NCI-H82 (cell line): ENCODE results near the gene CAPG.
"Not testable (repeated sequence)": the region's sequence is repeated elsewhere in the genome, so short reads cannot be mapped to it uniquely, and the experiment has no call there.

Experiments
- DNase-seq: peaks from one replicate; lab custom pipeline; 2025; lab: John Stamatoyannopoulos, UW

CAPG gene

DNA sequence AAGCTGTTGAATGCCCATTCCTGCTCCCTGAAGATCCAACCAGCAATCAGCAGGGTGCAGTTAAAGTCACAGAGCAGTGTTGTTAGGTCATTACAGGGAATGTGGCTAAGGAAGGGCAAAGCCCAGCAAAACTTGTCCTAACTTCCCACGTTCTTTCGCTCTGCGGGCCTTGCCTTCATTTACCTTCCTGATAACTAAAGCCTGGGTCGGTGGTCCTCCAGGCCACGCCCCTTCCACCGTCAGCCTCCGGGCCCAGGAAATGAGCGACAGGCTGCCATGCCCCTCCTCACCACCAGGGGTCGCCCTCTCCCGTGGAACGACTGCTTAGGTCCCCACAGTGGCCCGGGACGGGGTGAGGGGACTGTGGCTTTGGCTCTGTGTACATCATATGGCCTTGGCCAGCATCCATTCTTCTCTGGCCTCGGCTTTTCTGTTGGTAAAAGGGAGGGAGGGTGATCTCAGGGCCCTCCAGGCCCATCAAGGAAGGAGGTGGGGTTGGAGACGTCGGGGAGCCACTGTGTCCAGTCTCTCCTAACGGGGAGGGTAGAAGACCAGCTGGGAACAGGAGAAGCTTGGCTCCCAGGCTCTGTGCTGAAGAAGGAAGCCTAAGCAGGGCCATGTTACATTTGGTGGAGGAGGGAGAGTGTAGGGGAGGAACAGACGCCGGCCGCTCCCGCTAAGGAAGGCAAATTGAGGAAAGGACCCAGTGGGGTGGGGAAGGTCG is 10.5 kb upstream of the CAPG start:
- peak; percentile 93 for DNase-seq

DNA sequence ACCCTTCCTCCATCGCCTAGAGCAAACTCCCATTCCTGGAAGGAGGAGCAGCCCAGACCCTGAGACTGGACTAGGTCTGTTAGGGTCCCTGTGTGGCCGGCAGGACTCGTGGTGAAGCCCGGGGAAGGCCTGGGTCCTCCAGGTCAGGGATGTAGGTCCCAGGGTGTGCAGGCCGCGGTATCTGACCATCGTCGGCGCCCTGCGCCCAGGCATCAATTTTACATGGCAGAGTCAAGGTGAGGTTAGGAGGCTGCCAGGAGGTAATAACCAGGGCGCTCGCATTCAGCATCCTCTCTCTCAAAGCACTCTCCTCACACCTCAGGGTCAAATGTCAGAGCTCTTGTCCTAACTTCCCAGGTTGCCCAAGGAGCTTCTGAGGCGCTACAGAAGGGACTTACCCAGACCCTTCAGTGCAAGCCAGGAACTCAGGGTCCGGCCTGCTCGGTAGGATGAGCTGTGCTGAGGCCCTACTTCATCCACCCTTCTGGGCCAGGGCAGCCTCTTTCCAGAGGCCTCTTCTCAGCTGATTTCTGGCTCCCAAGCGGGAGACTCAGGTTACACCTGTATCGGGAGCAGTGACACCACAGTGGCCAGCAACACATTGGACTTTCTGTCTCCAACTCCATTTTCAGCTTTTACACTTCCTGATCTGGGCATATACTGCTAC is 9.0 kb upstream of the CAPG start:
- DNase-seq, result no peak

DNA sequence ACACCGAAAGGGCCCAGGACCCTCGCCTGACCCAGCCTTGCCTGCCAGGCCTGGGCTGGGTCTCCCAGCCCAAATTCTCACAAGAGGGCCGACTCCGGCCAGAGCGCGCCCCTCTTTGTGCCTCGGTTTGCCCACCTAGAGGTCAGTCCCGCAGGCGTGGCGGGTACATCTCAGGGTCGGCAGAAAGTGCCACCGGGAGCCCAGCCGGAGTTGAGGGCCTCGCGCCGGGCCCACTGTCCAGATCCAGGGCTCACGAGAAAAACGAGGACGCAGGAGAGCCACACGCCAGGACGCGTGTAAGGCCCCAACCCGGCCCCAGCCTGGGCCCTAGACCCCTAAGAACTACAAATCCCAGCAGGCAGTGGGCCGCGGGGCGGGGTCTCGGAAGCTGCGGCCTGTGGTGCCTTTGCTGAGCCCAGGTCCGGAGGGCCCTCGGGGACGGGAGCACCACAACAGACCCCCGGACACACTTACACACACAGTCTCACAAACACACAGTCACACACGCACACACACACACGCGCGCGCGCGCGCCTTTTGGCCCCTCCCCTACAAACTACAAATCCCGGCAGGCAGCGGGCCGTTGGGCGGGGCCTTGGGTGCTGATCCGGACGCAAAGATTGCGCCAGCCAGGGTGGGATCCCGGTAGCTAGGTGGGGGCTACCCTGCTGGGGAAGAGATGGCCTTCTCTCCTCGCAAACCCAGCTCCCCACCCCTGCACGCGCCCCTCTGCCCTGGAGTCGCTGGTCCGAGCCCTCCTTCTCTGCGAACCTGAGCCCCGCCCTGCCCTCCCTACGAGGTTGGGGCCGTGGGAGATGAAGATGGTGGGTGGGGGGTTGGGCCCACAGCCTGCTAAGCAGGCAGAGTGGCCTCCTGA is 8.2 kb upstream of the CAPG start, which contains the start of gene SH2D6:
Gene SH2D6 (plus strand): TSS at position 583 of the 877 bp plus-strand sequence. CDS start 10,752 bp downstream, outside the sequence.
- DNase-seq, result peak; percentile 96

DNA sequence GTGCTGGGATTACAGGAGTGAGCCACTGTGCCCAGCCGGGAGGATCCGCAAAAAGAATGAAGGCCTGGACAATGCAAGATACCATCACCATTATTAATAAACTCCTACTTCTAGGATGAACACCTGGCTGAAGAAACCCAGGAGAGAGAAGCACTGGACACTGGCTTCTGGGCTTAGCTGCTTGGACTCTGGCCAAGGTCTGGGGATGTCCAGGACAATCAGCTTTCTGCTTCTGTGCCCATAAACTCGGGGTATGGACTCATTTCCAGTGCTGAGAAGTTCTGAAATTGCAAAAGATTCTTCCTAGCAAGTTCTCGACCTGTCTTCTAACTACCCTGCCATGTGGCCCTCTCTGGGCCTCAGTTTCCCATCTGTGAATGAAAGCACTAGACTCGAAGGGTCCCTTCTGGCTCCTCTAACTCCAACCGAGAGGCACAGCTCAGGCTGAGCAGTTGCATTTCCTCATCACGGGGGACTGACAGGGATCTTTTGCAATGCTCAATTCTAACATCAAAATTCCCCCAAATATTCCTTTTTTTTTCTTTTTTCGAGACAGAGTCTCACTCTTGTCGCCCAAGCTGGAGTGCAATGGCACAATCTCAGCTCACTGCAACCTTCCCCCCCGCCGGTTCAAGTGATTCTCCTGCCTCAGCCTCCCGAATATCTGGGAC is 5.9 kb upstream of the CAPG start:
- DNase-seq, result no peak

DNA sequence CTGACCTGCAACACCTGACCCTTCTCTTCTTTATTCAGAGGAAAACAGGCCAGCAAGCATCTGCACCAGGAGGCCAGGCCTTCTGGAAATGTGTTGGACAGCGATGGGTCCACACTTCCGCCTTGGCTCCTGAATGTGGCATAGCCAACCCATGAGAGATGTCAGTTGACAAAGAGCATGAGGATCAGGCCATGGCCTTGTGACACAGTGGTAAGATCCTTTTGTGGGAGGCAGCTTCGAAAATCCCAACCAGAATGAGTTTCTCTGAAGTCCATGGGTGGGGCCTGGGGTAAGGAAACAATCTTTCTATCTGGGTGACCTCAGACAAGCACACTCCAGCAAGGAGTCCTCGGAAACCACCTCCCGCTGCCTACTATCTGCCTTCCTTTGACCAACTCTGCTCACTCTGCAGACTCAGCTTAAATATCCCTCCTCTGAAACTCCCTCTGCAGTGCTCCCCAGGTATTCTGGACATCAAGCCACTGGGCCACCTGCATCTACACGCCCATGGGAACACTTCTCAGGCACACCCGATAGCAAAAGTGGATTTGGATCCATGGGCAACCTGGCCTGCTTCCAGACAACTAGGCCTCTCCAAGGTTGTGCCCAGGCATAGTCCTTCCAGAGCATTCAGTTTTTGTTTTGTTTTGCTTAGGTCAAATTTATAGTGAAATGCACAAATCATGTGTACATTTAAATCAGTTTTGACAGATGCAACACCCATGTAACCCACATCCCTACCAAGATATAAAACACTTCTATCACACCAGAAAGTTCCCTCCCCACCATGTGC is 4.8 kb upstream of the CAPG start:
- no peak for DNase-seq

DNA sequence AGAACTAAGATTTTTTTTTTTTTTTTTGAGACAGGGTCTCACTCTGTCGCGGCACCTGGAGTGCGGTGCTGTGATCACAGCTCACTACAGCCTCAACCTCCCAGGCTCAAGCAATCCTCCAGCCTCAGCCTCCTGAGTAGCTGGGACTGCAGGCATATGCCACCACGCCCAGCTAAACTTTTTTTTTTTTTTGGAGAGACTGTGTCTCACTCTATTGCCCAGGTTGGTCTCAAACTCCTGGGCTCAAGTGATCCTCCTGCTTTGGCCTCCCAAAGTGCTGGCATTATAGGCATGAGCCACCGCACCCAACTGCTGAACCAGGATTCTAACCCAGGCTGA is 4.2 kb upstream of the CAPG start:
- DNase-seq, result not testable (repeated sequence)

DNA sequence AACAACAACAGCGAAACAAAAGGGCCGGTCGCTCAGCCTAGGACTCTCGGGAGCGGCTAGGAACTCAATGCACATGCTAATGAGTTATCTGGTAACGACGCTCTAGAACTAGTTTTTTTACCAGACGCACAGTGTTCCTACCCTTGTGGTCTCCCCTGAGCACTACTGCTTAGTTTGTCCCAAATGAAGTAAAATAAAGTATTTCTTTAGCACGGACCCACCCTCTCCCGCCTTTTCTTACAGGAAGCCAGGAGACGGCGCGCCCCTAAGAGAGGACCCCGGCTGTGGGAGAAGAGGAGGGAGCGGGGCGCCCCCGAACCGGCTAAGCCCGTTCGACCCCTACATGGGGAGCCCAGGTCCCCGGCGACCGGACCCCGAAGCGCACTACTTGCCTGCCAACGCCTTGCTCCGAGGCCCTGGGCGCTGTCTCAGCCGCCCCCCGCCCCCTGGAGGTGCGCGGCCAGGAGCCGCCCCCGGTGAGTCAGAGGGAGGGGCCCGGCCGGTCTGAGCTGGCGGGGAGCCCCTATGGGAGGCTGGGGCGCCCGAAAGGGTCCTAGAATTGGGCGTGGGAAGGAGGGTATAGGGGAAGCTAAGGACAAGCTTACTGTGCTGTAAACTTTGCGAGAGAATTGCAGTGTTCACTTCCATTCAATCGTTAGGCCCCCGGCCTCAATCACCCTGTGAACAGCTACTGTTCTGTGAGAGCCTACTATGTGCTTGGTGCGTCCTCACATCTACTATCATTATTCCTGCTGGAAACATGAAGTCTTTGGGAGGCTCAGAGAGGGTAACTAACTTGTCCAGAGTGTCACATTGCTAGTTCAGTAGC is 3.6 kb upstream of the CAPG start:
- DNase-seq, result no peak

DNA sequence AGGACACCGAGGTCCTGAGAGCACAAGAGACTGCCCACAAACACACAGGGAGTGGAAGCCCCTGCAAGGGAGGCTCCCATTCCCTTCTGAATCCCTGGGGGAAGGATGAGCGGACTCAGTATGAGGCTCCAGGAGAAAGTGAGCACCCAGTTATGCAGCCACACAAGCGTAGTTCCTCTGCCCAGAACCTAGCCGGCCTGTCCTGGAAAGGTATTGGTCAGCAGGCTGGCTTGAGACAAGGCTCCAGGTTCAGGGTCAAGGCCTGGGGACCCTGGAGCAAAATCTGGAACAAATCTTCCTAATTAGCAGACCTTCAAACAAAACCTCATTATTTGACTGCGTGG is 1.2 kb upstream of the CAPG start:
- DNase-seq, result no peak

DNA sequence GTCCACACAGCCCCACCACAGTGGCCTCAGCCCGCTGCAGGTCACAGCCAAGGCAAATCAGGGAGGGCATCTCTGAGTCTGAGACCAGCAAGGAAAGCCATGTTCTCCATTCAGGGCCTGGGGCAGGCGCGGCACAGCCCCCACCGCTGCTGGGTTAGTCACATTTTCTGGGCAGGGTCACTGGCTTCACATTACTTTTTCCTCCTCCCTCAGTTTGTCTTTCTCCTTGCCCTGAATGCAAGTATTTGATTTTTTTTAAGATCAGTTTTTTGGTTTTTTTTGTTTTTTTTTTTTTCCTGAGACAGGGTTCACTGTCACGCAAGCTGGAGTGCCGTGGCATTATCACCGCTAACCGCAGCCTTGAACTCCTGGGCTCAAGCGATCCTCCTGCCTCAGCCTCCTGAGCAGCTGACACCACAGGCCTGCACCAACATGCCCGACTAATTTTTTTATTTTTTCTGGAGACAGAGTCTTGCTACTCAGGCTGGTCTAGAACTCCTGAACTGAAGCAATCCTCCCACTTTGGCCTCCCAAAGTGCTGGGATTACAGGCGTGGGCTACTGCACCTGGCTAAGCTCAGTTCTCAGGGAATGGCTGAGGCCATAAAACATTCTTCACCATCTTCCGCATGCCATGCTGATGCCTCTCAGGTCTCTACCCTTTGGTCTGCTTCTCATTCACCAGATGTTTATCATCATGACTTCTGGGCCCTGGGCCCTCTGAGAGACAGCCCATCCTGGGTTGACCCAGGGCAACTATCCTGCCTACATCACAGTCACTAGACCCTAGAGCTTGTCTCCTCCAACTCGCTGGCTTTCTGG is 628 bp upstream of the CAPG start:
- no peak for DNase-seq

DNA sequence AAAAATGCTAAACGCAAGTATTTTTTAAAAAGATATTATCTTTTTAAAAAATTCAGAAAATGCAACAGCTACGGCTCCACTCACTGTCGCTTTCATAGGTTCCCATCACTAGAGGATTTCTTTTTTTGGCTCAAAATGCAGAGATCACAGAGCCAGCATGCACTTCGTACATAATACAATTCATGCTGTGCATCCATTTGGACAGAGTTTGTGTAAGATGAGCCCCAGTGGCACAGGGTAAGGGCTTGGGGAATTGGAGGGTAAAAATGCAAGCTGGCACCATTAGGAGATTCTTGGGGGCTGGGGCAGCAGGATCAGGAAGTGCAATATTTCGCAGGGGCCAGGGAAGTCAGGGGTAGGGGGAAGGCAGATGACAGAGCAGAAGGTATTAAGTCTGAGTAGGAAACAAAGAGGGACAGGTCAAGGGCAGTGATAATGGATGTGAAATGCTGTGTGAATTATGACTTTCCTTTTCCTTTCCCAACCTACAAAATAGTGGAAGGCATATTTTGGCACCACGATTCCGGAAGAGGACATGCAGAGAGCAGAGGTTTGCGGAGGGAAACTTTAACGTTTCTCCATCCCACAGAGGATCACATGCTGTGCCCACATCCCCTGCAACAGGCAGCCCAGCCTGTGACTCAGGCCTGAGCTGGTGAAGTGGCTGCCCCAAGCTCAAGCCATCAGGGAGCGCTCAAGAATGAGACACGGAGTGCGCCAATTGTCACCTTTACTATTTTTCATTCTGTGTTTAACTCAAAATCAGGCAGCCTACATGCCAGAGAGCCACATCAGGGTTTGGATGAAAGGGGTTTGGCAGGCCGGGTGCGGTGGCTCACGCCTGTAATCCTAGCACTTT is 4.7 kb downstream of the CAPG start:
- no peak for DNase-seq

DNA sequence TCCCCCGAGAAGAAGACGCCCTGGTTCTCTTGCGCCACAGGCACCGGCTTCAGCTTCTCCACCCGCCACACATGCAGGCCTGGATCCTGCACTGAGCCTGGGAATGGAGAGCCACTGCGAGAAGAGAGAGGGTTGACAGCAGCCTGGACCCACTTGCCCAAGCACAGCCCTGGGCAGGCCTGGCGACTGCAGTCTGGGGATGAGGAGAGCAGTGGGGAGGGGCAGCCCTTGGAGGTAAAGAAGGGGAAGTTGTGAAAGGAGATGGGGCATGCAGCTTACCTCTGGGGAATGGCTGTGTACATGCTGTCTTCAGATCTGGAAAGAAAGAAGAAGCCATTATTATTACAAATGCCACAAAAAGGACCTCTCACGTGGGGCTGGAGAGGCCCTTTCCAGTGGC is 8.3 kb downstream of the CAPG start:
- DNase-seq, result no peak

DNA sequence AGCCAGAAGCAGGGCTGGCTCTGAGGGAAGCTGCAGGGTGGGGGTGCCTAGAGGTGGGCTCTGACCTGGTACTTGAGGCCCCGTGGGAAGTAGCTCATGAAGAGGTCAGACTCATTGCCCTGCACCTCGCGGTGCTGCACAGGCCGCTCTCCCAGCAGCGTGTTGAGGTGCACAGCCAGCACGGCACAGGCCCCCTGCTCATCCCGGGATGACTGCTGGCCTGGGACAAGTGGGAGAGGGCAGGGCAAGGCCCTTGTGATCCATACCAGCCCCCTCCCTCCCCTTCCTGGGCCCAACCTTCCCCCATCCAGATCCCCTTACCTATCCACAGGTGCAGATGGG is 8.7 kb downstream of the CAPG start:
- DNase-seq, result no peak

DNA sequence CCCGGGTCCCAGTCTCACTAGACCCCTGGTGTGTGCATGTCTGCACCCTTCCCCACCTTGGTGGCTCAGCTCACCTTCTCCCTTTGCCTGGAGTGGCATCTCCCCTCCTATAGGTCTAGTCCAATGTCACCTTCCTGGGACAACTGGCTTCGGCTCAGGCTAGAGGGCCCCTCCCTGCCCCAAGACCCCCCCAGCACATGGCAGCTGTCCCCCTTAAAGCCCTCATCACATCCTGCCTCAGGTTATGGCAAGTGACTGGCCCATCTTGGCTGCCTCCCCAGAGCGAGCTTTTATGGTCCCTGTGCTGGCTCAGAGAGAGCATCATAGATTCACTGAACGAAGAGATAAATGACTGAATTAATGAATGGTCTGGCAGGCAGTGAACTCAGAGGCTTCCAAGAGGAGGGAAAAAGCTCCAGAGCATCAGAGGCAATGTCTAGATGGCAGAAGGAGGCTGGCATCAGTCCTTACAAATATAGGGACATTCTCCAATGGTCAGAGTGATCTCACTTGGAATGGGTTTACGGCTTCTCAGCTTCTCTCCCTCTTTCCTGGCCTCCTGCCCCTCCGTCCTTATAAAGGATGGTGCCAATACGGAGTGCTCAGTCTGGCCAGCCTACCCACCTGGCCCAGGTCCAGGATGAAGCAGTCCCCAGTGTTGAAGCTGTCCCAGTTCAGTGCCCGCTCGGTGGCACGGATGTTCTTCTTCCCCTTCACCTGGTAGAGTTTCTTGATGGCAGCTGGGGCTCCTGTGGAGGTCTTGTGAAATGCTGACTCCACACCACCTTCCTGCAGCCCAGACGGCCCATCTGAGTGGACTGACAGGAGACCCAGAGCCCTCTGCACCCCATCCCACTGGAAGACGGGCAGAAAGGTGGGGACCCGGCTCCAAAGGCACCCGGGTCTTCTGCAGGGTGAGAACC is 9.4 kb downstream of the CAPG start:
- no peak for DNase-seq

DNA sequence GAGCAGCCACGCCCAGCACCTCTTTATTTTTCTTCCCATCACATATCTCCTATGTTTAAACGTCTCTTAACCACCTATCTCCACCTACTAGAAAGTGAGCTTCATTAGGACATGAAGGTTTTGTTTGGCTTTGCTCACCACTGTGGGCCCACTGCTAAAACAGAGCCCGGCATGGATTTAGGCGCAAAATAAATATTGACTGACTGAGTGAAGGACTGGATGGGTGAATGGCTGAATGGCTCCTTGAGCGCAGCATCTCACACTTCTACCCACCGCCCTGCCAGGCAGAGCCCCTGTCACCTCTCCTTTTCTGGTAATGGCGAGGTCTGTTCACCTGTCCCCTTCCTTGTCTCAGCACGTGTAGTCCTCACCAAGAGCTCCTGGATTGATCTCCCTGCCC is 10.1 kb downstream of the CAPG start:
- DNase-seq, result no peak

DNA sequence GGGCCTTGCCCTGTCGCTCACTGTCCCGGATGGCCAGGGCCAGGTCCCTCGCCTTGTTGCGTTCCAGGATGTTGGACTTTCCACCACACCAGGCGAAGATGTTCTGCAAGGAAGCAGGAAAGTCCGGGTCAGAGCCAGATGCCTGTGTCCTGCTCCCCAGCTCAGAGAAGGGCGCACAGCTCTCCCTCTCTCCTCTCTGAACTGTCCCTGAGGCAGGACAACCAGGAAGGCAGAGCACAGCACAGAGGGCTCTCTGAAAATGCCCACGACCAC is 11.0 kb downstream of the CAPG start:
- no peak for DNase-seq

DNA sequence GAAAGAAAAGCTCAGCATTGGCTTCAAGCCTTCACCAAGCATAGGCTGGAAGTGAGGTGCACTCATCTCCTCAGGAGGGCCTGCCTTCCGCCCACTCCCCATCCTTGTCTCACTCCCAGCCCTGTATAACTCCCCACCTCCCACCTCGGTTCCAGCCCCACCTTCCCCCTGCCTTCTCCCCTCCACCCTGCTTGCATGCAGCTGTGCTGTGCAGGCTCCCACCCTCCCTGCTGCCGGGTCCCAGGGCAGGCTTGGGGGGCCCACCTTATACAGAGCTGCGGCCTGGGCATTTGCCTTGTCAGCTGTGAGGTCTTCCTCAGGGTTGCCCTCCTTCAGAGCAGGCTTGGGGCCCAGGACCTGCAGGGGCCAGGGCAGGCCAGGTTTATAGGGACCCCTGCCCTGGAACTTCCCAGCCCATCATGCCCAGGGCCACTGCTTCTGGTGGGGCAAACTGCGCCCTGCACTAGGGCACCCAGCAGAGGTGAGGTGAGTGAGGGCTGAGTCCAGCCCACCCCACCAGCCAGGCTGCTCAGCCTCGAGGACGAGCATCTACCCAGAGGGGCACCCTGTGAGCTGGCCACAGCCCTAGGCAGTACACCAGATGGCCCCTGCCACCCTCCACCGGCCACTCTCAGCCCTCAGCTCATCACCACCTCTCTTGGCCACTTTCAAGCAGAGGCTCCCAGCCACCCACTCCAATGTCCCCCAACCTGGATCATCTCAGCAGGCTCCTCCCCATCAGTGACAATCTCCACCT is 11.6 kb downstream of the CAPG start:
- DNase-seq, result no peak

DNA sequence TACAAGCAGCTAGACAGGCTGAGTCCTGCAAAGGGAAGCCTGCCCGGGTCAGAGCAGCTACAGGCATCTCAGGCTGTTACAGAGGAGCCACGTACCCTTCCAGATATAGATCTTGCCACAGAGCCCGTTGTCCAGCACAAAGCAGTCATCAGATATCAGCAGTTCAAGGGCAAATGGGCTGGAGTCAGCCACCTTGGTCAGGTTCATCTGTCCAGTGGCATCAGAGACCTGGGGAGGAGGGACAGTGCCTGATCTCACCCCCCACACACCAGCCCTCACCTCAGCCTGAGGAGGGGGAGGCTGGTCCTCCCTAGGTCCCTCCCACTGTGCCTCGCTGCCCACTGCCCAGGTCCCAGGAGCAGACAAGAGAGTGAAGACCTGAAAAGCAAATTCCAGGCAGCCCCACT is 12.2 kb downstream of the CAPG start:
- no peak for DNase-seq
